GM12864 (cell line): ENCODE measurements around the gene CXorf49B.
"Not testable (repeated sequence)": the region's sequence is repeated elsewhere in the genome, so short reads cannot be mapped to it uniquely, and the experiment has no call there.

ENCODE experiments used
- DNase-seq: peaks from one replicate; pipeline ENCODE4 v3.0.0-alpha.2; 2011; ENCODE audit warnings: low read depth
- H3K4me3 ChIP-seq: 2 replicates; pipeline ENCODE4 v1.5.1; 2011; ENCODE audit warnings: mild to moderate bottlenecking, low read depth, low read length, control low read depth

CXorf49B gene

GRCh38 chrX:71763049-71763448 lies at the start of gene CXorf49B:
Gene CXorf49B, plus strand, starts transcription at chrX:71763349. Its CDS starts 75 bp downstream, at chrX:71763424.
- H3K4me3 ChIP-seq, DNase-seq: not testable (repeated sequence)

DNA sequence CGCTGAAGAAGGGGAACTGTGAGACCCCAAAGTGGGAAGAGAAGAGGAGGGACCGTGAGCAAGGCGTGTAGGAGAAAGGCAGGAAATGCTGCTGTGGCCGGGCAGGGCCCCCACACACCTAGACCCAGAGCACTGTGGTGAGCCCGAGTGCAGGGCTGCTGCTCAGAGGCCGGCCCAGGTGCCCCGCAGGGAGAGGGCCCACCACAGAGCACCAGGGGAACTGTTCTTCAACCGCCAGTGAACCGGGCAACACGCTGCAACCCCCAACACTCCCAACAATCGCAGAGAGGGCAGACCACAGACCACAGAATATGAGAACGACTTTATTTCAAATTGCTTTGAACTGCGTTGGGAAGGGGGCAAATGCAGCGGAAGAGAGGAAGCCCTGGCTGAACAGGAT lies 49.1 kb upstream of the CXorf49B start:
- not testable (repeated sequence) for DNase-seq, H3K4me3 ChIP-seq

DNA sequence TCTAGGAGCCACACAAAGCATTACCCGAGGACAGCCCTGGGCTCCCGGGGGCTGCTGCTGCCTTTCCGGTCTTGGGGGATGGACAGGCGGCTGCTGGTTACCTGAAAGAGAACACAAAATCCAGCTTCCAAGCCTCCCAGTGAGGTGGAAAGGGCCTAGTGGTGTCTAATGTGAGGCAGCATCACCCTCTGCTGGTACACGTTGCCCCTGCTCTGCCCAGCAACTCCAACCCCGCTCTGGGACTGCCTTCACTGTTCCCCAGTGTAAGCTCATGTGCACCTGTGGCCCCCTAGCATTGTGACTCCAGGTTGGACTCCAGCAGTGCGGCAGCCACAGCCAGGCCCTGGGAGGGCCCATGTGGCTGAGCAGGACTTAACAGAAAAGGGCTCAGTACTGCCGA lies 47.6 kb upstream of the CXorf49B start:
- not testable (repeated sequence) for H3K4me3 ChIP-seq, DNase-seq

GRCh38 chrX:71716323-71716722 lies 46.8 kb upstream of the CXorf49B start:
- DNase-seq, H3K4me3 ChIP-seq: not testable (repeated sequence)

GRCh38 chrX:71718185-71718584 lies 45.0 kb upstream of the CXorf49B start, which contains the start of gene CXorf49:
Gene CXorf49, minus strand, starts transcription at chrX:71718285. Its CDS starts 134 bp downstream, at chrX:71718151.
- DNase-seq, H3K4me3 ChIP-seq: not testable (repeated sequence)

DNA sequence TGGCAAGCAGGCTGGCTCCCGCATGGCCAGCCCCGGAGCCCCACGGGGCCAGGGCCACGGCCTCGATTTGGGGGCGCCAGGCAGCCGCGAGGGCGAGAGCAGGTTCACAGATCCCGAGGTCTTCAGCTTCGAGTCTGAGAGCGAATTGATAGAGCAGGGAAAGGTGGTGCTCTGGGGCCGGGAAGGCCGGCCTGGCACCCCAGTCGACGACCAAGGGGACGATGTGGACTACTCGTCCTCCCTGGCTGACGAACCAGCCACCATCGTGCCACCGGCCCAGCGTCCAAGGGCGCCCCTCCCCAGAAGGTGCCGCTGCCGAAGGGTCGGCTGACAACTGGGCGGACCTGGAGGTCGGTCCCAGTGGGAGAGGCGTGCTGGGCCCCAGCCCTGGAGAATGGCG lies 44.0 kb upstream of the CXorf49B start:
- DNase-seq, H3K4me3 ChIP-seq: not testable (repeated sequence)

DNA sequence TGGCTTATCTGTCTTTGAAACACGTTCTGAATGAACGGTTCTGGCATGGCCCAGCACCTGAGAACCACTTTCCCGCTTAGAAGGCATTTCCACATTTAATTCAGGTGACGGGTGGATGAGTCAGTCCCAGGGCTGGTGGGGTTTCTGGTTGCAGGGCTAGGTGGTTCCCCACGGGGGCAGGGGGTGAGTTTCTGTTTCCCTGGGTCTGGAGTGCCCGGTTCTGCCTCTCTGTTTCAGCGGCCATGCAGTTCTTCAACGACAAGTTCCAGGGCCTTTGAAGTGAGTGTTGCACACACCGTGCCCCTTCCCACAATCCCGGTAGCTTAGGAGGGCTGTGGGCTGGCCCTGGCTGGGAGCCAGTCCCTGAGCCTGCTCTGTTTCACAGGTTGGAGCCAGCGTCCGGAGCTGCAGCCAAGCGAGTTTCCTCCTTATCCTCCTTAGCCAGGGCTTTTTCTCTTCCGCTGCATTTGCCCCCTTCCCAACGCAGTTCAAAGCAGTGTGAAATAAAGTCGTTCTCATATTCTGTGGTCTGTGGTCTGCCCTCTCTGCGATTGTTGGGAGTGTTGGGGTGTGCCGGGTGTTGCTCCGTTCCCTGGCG lies 42.8 kb upstream of the CXorf49B start:
- H3K4me3 ChIP-seq, DNase-seq: not testable (repeated sequence)

DNA sequence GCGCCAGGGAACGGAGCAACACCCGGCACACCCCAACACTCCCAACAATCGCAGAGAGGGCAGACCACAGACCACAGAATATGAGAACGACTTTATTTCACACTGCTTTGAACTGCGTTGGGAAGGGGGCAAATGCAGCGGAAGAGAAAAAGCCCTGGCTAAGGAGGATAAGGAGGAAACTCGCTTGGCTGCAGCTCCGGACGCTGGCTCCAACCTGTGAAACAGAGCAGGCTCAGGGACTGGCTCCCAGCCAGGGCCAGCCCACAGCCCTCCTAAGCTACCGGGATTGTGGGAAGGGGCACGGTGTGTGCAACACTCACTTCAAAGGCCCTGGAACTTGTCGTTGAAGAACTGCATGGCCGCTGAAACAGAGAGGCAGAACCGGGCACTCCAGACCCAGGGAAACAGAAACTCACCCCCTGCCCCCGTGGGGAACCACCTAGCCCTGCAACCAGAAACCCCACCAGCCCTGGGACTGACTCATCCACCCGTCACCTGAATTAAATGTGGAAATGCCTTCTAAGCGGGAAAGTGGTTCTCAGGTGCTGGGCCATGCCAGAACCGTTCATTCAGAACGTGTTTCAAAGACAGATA lies 2.4 kb upstream of the CXorf49B start:
- not testable (repeated sequence) for DNase-seq, H3K4me3 ChIP-seq

- DNase-seq, H3K4me3 ChIP-seq: not testable (repeated sequence)
These were observed 1.7 kb downstream of the CXorf49B start for GRCh38 chrX:71764832-71765231.

GRCh38 chrX:71765613-71766012 lies 2.5 kb downstream of the CXorf49B start:
- not testable (repeated sequence) for H3K4me3 ChIP-seq, DNase-seq

DNA sequence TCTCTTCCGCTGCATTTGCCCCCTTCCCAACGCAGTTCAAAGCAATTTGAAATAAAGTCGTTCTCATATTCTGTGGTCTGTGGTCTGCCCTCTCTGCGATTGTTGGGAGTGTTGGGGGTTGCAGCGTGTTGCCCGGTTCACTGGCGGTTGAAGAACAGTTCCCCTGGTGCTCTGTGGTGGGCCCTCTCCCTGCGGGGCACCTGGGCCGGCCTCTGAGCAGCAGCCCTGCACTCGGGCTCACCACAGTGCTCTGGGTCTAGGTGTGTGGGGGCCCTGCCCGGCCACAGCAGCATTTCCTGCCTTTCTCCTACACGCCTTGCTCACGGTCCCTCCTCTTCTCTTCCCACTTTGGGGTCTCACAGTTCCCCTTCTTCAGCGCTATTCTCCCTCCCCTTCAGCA lies 4.0 kb downstream of the CXorf49B start:
- not testable (repeated sequence) for DNase-seq, H3K4me3 ChIP-seq

GRCh38 chrX:71778322-71778721 lies 15.2 kb downstream of the CXorf49B start:
- DNase-seq, H3K4me3 ChIP-seq: not testable (repeated sequence)

- not testable (repeated sequence) for H3K4me3 ChIP-seq, DNase-seq
These were observed 19.2 kb downstream of the CXorf49B start for GRCh38 chrX:71782225-71782949.

DNA sequence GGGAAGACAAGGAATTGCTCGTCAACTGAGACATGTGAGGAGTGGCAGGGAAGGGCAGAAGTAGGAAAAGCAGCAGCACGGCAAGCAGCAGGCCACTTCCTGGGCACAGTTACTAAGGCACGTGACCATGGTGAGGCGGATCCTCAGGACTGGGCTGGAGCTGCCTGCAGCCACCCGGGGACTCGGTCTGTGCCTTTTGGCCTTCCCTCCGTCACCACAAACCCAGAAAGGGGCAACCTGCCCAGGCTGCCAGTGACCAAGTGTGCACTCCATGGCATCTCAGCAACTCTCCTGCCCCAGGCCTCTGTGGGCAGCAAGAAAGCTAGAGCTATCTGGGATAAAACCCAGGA lies 19.8 kb downstream of the CXorf49B start:
- not testable (repeated sequence) for DNase-seq, H3K4me3 ChIP-seq

GRCh38 chrX:71783569-71784347 lies 20.6 kb downstream of the CXorf49B start:
- H3K4me3 ChIP-seq, DNase-seq: not testable (repeated sequence)

DNA sequence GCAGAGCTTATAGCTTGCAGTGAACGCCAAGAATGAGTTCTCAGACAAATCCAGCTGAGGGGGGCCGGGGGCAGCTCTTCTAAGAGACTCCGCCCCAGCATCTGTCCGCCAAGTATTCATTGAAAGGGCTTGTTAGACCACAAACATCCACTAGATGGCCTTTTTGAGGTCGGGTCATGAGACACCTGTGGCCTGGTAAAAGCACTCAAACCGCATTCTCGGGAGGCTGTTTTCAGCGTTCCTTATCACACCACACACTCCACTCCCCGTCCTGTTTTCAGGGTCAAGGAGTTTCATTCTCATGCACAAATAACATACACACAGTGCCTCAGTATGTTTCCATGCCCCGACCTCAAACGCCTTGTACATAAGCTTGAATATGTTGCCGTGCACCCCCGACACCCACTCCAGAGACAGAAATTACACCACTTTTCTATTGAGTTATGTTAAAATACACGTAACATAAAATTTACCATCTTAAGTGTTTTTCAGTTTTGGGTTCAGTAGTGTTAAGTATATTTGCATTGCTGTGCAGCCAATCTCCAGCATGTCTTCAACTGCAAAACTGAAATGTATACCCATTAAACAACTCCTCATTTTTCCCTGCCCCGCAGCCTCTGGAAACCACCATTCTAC lies 21.3 kb downstream of the CXorf49B start:
- not testable (repeated sequence) for DNase-seq, H3K4me3 ChIP-seq

DNA sequence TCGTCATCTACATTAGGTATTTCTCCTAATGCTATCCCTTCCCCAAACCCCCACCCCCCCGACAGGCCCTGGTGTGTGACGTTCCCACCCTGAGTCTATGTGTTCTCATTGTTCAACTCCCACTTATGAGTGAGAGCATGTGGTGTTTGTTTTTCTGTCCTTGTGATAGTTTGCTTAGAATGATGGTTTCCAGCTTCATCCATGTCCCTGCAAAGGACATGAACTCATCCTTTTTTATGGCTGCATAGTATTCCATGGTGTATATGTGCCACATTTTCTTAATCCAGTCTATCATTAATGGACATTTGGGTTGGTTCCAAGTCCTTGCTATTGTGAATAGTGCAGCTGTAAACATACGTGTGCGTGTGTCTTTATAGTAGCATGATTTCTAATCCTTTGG lies 43.3 kb downstream of the CXorf49B start:
- not testable (repeated sequence) for DNase-seq, H3K4me3 ChIP-seq
